ENCODE measurements around the gene SPATA32. TPM values are rescaled to one million over a fixed set of nuclear protein-coding genes. Genes with fewer than 3 reads are reported as not detected.

Gene SPATA32
- total and polyA plus RNA-seq, 9 donors = 0.12 TPM; not detected in 8

GRCh38 chr17:45269912-45270311 lies 8.0 kb upstream of the SPATA32 start:
- H3K4me1 ChIP-seq (ENCODE audit: insufficient read depth) = no peaks in the 10 kb centered on the region
- TF ChIP-seq POLR2A (IDR thresholded peaks at IDR 0.05) (no peak), EP300 (IDR thresholded peaks at IDR 0.05) (no peak), CTCF (IDR thresholded peaks at IDR 0.05) (no peak)
- H3K4me3 ChIP-seq = no peak overlapping the region
- H3K27me3 ChIP-seq = no peaks in the 10 kb centered on the region
- H3K9me3 ChIP-seq = no peaks in the 10 kb centered on the region
- intact Hi-C loops (cut with DNase I) = loop anchor here in 2 of 4 donors (10.0 kb wide), 2 partner anchors 45 to 115 kb away; partner anchors contain the start of gene FMNL1 (in 1 of the 2)
- WGBS, 3 donors = 89 to 91% (median 90%) methylated on average over 7 of the region's 7 CpGs
- peaks cover 3% of the 10 kb centered on the region for H3K36me3 ChIP-seq
- DNase-seq = no peak
- H3K27ac ChIP-seq = no peak overlapping the region

GRCh38 chr17:45267436-45268055 lies 5.7 kb upstream of the SPATA32 start:
- H3K27ac ChIP-seq = no peak overlapping the region
- TF ChIP-seq CTCF (IDR thresholded peaks at IDR 0.05) = no peak
- no peak for TF ChIP-seq EP300 (IDR thresholded peaks at IDR 0.05)
- no peak for TF ChIP-seq POLR2A (IDR thresholded peaks at IDR 0.05)
- H3K4me3 ChIP-seq = no peak overlapping the region
- no peak for DNase-seq
- H3K36me3 ChIP-seq = peaks cover 3% of the 10 kb centered on the region
- peaks cover 3% of the 10 kb centered on the region for H3K4me1 ChIP-seq (ENCODE audit: insufficient read depth)
- 94 to 95% (median 95%) methylated on average over 10 of the region's 10 CpGs for WGBS, 3 donors
- intact Hi-C loops (cut with DNase I) = no loop called here
- no peaks in the 10 kb centered on the region for H3K27me3 ChIP-seq
- no peaks in the 10 kb centered on the region for H3K9me3 ChIP-seq

- Histone ChIP-seq H3K9me3 (no peaks in the 10 kb centered on the region), H3K27ac (no peak overlapping the region)
- intact Hi-C loops (cut with DNase I) = no loop called here
Observed at GRCh38 chr17:45266372-45266926, 4.6 kb upstream of the SPATA32 start.

GRCh38 chr17:45265821-45266220 lies 3.9 kb upstream of the SPATA32 start:
- Histone ChIP-seq H3K27ac (no peak overlapping the region), H3K27me3 (no peaks in the 10 kb centered on the region), H3K4me1 (ENCODE audit: insufficient read depth) (peaks cover 4% of the 10 kb centered on the region), H3K9me3 (no peaks in the 10 kb centered on the region), H3K4me3 (no peak overlapping the region), H3K36me3 (peaks cover 3% of the 10 kb centered on the region)
- 50 to 67% (median 67%) methylated on average over 1 of the region's 1 CpG for WGBS, 3 donors
- TF ChIP-seq POLR2A (IDR thresholded peaks at IDR 0.05) (no peak), CTCF (IDR thresholded peaks at IDR 0.05) (no peak), EP300 (IDR thresholded peaks at IDR 0.05) (no peak)
- intact Hi-C loops (cut with DNase I) = no loop called here
- DNase-seq = no peak

More at GRCh38 chr17:45266372-45266926, 4.6 kb upstream of the SPATA32 start:
- no peak for DNase-seq
- H3K36me3 ChIP-seq = peaks cover 3% of the 10 kb centered on the region
- H3K27me3 ChIP-seq = no peaks in the 10 kb centered on the region
- WGBS, 3 donors = 89 to 92% (median 90%) methylated on average over 13 of the region's 13 CpGs
- no peak overlapping the region for H3K4me3 ChIP-seq
- TF ChIP-seq CTCF (IDR thresholded peaks at IDR 0.05) (no peak), POLR2A (IDR thresholded peaks at IDR 0.05) (no peak), EP300 (IDR thresholded peaks at IDR 0.05) (no peak)
- H3K4me1 ChIP-seq (ENCODE audit: insufficient read depth) = peaks cover 4% of the 10 kb centered on the region

All from ovary (tissue), 9 donors.